Measurements from ENCODE around the gene LAMP5.

Gene LAMP5

GRCh38 chr20:9572670-9573069, 58.3 kb downstream of the LAMP5 start:
- H3K79me2 ChIP-seq (ENCODE audit: insufficient read depth, low read length): no peaks in the 10 kb centered on the region
- H2AFZ ChIP-seq (ENCODE audit: low read length): no peak overlapping the region
- H3K36me3 ChIP-seq (ENCODE audit: insufficient read depth, low read length): no peaks in the 10 kb centered on the region
- TF ChIP-seq EZH2 (IDR thresholded peaks at IDR 0.05; ENCODE audit: borderline replicate concordance, low read length) (no peak), CTCF (IDR thresholded peaks at IDR 0.05; ENCODE audit: low read length) (no peak)
- no peak overlapping the region for H3K9ac ChIP-seq (ENCODE audit: low read length)
- no peaks in the 10 kb centered on the region for H3F3A ChIP-seq (ENCODE audit: insufficient read depth, low read length)
- no peak overlapping the region for H3K4me2 ChIP-seq (ENCODE audit: low read length)
- no peak overlapping the region for H3K27ac ChIP-seq (ENCODE audit: low read depth, low read length, poor library complexity, severe bottlenecking)
- H3K9me3 ChIP-seq (ENCODE audit: low read length): no peaks in the 10 kb centered on the region
- no peaks in the 10 kb centered on the region for H3K27me3 ChIP-seq (ENCODE audit: insufficient read depth, low read length)
- no peak overlapping the region for H3K4me3 ChIP-seq (ENCODE audit: low read depth, low read length, poor library complexity, severe bottlenecking)
- no peaks in the 10 kb centered on the region for H3K4me1 ChIP-seq (ENCODE audit: insufficient read depth, low read length, severe bottlenecking)
- H4K20me1 ChIP-seq (ENCODE audit: insufficient read depth, low read length): no peaks in the 10 kb centered on the region
- no peaks in the 10 kb centered on the region for H3K9me2 ChIP-seq (ENCODE audit: low read depth, low read length)

GRCh38 chr20:9573335-9574151, 59.2 kb downstream of the LAMP5 start:
- no peak for TF ChIP-seq CTCF (IDR thresholded peaks at IDR 0.05; ENCODE audit: low read length)
- TF ChIP-seq EZH2 (IDR thresholded peaks at IDR 0.05; ENCODE audit: borderline replicate concordance, low read length): no peak
- Histone ChIP-seq H3K27ac (ENCODE audit: low read depth, low read length, poor library complexity, severe bottlenecking) (no peak overlapping the region), H3K9me2 (ENCODE audit: low read depth, low read length) (no peaks in the 10 kb centered on the region), H3K4me3 (ENCODE audit: low read depth, low read length, poor library complexity, severe bottlenecking) (no peak overlapping the region), H3F3A (ENCODE audit: insufficient read depth, low read length) (no peaks in the 10 kb centered on the region), H3K79me2 (ENCODE audit: insufficient read depth, low read length) (no peaks in the 10 kb centered on the region), H3K36me3 (ENCODE audit: insufficient read depth, low read length) (no peaks in the 10 kb centered on the region), H3K9ac (ENCODE audit: low read length) (no peak overlapping the region), H3K9me3 (ENCODE audit: low read length) (no peaks in the 10 kb centered on the region), H3K27me3 (ENCODE audit: insufficient read depth, low read length) (no peaks in the 10 kb centered on the region), H4K20me1 (ENCODE audit: insufficient read depth, low read length) (no peaks in the 10 kb centered on the region), H2AFZ (ENCODE audit: low read length) (no peak overlapping the region), H3K4me1 (ENCODE audit: insufficient read depth, low read length, severe bottlenecking) (no peaks in the 10 kb centered on the region), H3K4me2 (ENCODE audit: low read length) (no peak overlapping the region)

- Histone ChIP-seq H3K27ac (ENCODE audit: low read depth, low read length, poor library complexity, severe bottlenecking) (no peak overlapping the region), H3K27me3 (ENCODE audit: insufficient read depth, low read length) (no peaks in the 10 kb centered on the region), H3K4me1 (ENCODE audit: insufficient read depth, low read length, severe bottlenecking) (no peaks in the 10 kb centered on the region), H3F3A (ENCODE audit: insufficient read depth, low read length) (no peaks in the 10 kb centered on the region), H3K9me3 (ENCODE audit: low read length) (no peaks in the 10 kb centered on the region), H3K36me3 (ENCODE audit: insufficient read depth, low read length) (no peaks in the 10 kb centered on the region), H3K4me2 (ENCODE audit: low read length) (no peak overlapping the region), H3K4me3 (ENCODE audit: low read depth, low read length, poor library complexity, severe bottlenecking) (no peak overlapping the region), H3K9me2 (ENCODE audit: low read depth, low read length) (no peaks in the 10 kb centered on the region), H2AFZ (ENCODE audit: low read length) (no peak overlapping the region), H3K9ac (ENCODE audit: low read length) (no peak overlapping the region), H3K79me2 (ENCODE audit: insufficient read depth, low read length) (no peaks in the 10 kb centered on the region), H4K20me1 (ENCODE audit: insufficient read depth, low read length) (no peaks in the 10 kb centered on the region)
- no peak for TF ChIP-seq EZH2 (IDR thresholded peaks at IDR 0.05; ENCODE audit: borderline replicate concordance, low read length)
- no peak for TF ChIP-seq CTCF (IDR thresholded peaks at IDR 0.05; ENCODE audit: low read length)
Observed at GRCh38 chr20:9574181-9574580, 59.8 kb downstream of the LAMP5 start.

All from OCI-LY1 (cell line).